IPS-18a (cell line): ENCODE results near the gene ADPRS.
A peak's percentile ranks its signal among the peaks of the same experiment; 100 is the strongest.

ENCODE experiments used
- H3K27ac ChIP-seq: one replicate; pipeline ENCODE4 v1.5.1; 2013; ENCODE audit warnings: low read length
- H3K27me3 ChIP-seq: one replicate; pipeline ENCODE4 v1.6.1; 2013; ENCODE audit warnings: mild to moderate bottlenecking, low read length; ENCODE audit not compliant: control insufficient read depth, insufficient read depth
- H3K36me3 ChIP-seq: one replicate; pipeline ENCODE4 v1.6.1; 2013; ENCODE audit warnings: low read depth, low read length; ENCODE audit not compliant: control insufficient read depth
- H3K4me1 ChIP-seq: one replicate; pipeline ENCODE4 v1.6.1; 2013; ENCODE audit warnings: low read depth, low read length; ENCODE audit not compliant: control insufficient read depth
- H3K4me3 ChIP-seq: one replicate; pipeline ENCODE4 v1.5.1; 2013; ENCODE audit warnings: low read length
- H3K9ac ChIP-seq: one replicate; pipeline ENCODE4 v1.6.1; 2013; ENCODE audit warnings: mild to moderate bottlenecking, low read length, moderate library complexity
- H3K9me3 ChIP-seq: one replicate; pipeline ENCODE4 v1.6.1; 2013; ENCODE audit warnings: low read depth, low read length; ENCODE audit not compliant: control insufficient read depth

The ADPRS gene

GRCh38 chr1:36088577-36089392 lies at the start of gene ADPRS:
Gene ADPRS, plus strand, starts transcription at chr1:36088892. Its CDS starts 13 bp downstream, at chr1:36088905.
- H3K4me1 ChIP-seq: peaks cover 6% of the 10 kb centered on the region
- peak within 1 kb of the TSS; percentile 64 for H3K9ac ChIP-seq
- peaks cover 9% of the 10 kb centered on the region for H3K27me3 ChIP-seq
- H3K27ac ChIP-seq: no peak within 1 kb of the TSS
- H3K9me3 ChIP-seq: no peaks in the 10 kb centered on the region
- peaks cover 20% of the 10 kb centered on the region for H3K36me3 ChIP-seq
- H3K4me3 ChIP-seq: peak within 1 kb of the TSS; percentile 90

- H3K36me3 ChIP-seq: peaks cover 31% of the 10 kb centered on the region
- no peaks in the 10 kb centered on the region for H3K27me3 ChIP-seq
- no peak overlapping the region for H3K9ac ChIP-seq
These were observed 48.5 kb upstream of the ADPRS start for GRCh38 chr1:36040238-36040637.

GRCh38 chr1:36051821-36052220 lies 36.9 kb upstream of the ADPRS start:
- Histone ChIP-seq H3K27me3 (no peaks in the 10 kb centered on the region), H3K4me1 (no peaks in the 10 kb centered on the region), H3K9ac (no peak overlapping the region), H3K27ac (no peak overlapping the region), H3K36me3 (peaks cover 5% of the 10 kb centered on the region), H3K9me3 (no peaks in the 10 kb centered on the region), H3K4me3 (no peak overlapping the region)

More at GRCh38 chr1:36040238-36040637, 48.5 kb upstream of the ADPRS start:
- Histone ChIP-seq H3K9me3 (no peaks in the 10 kb centered on the region), H3K4me1 (no peaks in the 10 kb centered on the region), H3K27ac (no peak overlapping the region), H3K4me3 (no peak overlapping the region)

GRCh38 chr1:36053978-36054377 lies 34.7 kb upstream of the ADPRS start:
- H3K36me3 ChIP-seq: peaks cover 5% of the 10 kb centered on the region
- H3K27ac ChIP-seq: no peak overlapping the region
- no peaks in the 10 kb centered on the region for H3K4me1 ChIP-seq
- H3K9me3 ChIP-seq: no peaks in the 10 kb centered on the region
- no peak overlapping the region for H3K4me3 ChIP-seq
- no peaks in the 10 kb centered on the region for H3K27me3 ChIP-seq
- no peak overlapping the region for H3K9ac ChIP-seq

GRCh38 chr1:36055706-36056105 lies 33.0 kb upstream of the ADPRS start:
- Histone ChIP-seq H3K36me3 (peaks cover 5% of the 10 kb centered on the region), H3K4me3 (no peak overlapping the region), H3K4me1 (no peaks in the 10 kb centered on the region), H3K9me3 (no peaks in the 10 kb centered on the region), H3K9ac (no peak overlapping the region), H3K27me3 (no peaks in the 10 kb centered on the region), H3K27ac (no peak overlapping the region)

- H3K9me3 ChIP-seq: no peaks in the 10 kb centered on the region
- no peak overlapping the region for H3K4me3 ChIP-seq
- H3K27me3 ChIP-seq: no peaks in the 10 kb centered on the region
- H3K9ac ChIP-seq: no peak overlapping the region
- no peaks in the 10 kb centered on the region for H3K4me1 ChIP-seq
- H3K27ac ChIP-seq: no peak overlapping the region
- no peaks in the 10 kb centered on the region for H3K36me3 ChIP-seq
These were observed 26.4 kb upstream of the ADPRS start for GRCh38 chr1:36062315-36062714.

GRCh38 chr1:36067871-36068270 lies 20.8 kb upstream of the ADPRS start:
- H3K27ac ChIP-seq: no peak overlapping the region
- H3K4me1 ChIP-seq: no peaks in the 10 kb centered on the region
- no peaks in the 10 kb centered on the region for H3K27me3 ChIP-seq
- H3K4me3 ChIP-seq: no peak overlapping the region
- H3K9ac ChIP-seq: no peak overlapping the region
- H3K9me3 ChIP-seq: no peaks in the 10 kb centered on the region
- H3K36me3 ChIP-seq: no peaks in the 10 kb centered on the region

- Histone ChIP-seq H3K9ac (no peak overlapping the region), H3K4me1 (no peaks in the 10 kb centered on the region), H3K36me3 (no peaks in the 10 kb centered on the region), H3K27me3 (no peaks in the 10 kb centered on the region), H3K4me3 (no peak overlapping the region), H3K27ac (no peak overlapping the region), H3K9me3 (no peaks in the 10 kb centered on the region)
These were observed 19.8 kb upstream of the ADPRS start for GRCh38 chr1:36068866-36069265.

- Histone ChIP-seq H3K4me1 (no peaks in the 10 kb centered on the region), H3K9me3 (no peaks in the 10 kb centered on the region), H3K27ac (no peak overlapping the region), H3K36me3 (no peaks in the 10 kb centered on the region), H3K27me3 (no peaks in the 10 kb centered on the region), H3K4me3 (no peak overlapping the region), H3K9ac (no peak overlapping the region)
These were observed 18.3 kb upstream of the ADPRS start for GRCh38 chr1:36070349-36070748.

- no peak overlapping the region for H3K9ac ChIP-seq
- H3K4me1 ChIP-seq: no peaks in the 10 kb centered on the region
- H3K9me3 ChIP-seq: no peaks in the 10 kb centered on the region
- H3K4me3 ChIP-seq: no peak overlapping the region
- H3K27ac ChIP-seq: no peak overlapping the region
- no peaks in the 10 kb centered on the region for H3K27me3 ChIP-seq
- H3K36me3 ChIP-seq: no peaks in the 10 kb centered on the region
These were observed 11.6 kb upstream of the ADPRS start for GRCh38 chr1:36076979-36077573.

- no peak overlapping the region for H3K4me3 ChIP-seq
- H3K4me1 ChIP-seq: no peaks in the 10 kb centered on the region
- H3K9me3 ChIP-seq: no peaks in the 10 kb centered on the region
- H3K27ac ChIP-seq: no peak overlapping the region
- peaks cover 9% of the 10 kb centered on the region for H3K27me3 ChIP-seq
- no peaks in the 10 kb centered on the region for H3K36me3 ChIP-seq
- H3K9ac ChIP-seq: no peak overlapping the region
These were observed 8.5 kb upstream of the ADPRS start for GRCh38 chr1:36080236-36080635.

GRCh38 chr1:36080801-36081200 lies 7.9 kb upstream of the ADPRS start:
- H3K9me3 ChIP-seq: no peaks in the 10 kb centered on the region
- peaks cover 9% of the 10 kb centered on the region for H3K27me3 ChIP-seq
- no peaks in the 10 kb centered on the region for H3K4me1 ChIP-seq
- H3K27ac ChIP-seq: no peak overlapping the region
- no peak overlapping the region for H3K9ac ChIP-seq
- no peak overlapping the region for H3K4me3 ChIP-seq
- no peaks in the 10 kb centered on the region for H3K36me3 ChIP-seq
